PC-3 (cell line): Measurements from ENCODE around the gene WDR48.

Experiments used
- CTCF ChIP-seq: fragments of 300-600 bp; sonication (generic); conservative IDR thresholded peaks from 2 replicates; pipeline ENCODE4 v1.5.1; 2017; ENCODE audit warnings: antibody characterized with exemption, low read depth, mild to moderate bottlenecking, low read length
- EZH2 ChIP-seq: fragments of 300-600 bp; sonication (generic); IDR thresholded peaks from one replicate; pipeline ENCODE4 v1.6.1; 2017; ENCODE audit warnings: antibody characterized with exemption, mild to moderate bottlenecking, low read length; ENCODE audit not compliant: unreplicated experiment
- EZH2phosphoT487 ChIP-seq: fragments of 300-600 bp; sonication (generic); IDR thresholded peaks from 2 replicates; pipeline ENCODE4 v1.6.1; 2018; ENCODE audit warnings: mild to moderate bottlenecking, antibody characterized with exemption, low read length, borderline replicate concordance

- TF ChIP-seq EZH2phosphoT487 (no peak), CTCF (no peak), EZH2 (no peak)
Observed at GRCh38 chr3:39137435-39137936, 85.7 kb downstream of the WDR48 start.
